HL-60/S4 treated with retinoic acid at 250 ng/mL for 4 days and 3 days (cell line): ENCODE data around the gene NHLRC2.

ENCODE experiments used
- in situ Hi-C: fragments of 300-500 bp; cut with MboI; formaldehyde crosslinking; loops from 2 replicates; pipeline ENCODE4 v1.7.0; 2022; ENCODE audit warnings: low sequenced_read_pairs

The NHLRC2 gene

GRCh38 chr10:113858541-113858940 lies 4.1 kb downstream of the NHLRC2 start:
- in situ Hi-C loops: no loop called here

GRCh38 chr10:113859261-113859660 lies 4.8 kb downstream of the NHLRC2 start:
- in situ Hi-C loops: no loop called here

GRCh38 chr10:113865901-113866300 lies 11.4 kb downstream of the NHLRC2 start:
- in situ Hi-C loops: no loop called here

- in situ Hi-C loops: no loop called here
These were observed 12.3 kb downstream of the NHLRC2 start for GRCh38 chr10:113866551-113867394.

GRCh38 chr10:113867904-113868303 lies 13.4 kb downstream of the NHLRC2 start:
- in situ Hi-C loops: no loop called here

GRCh38 chr10:113869789-113870188 lies 15.3 kb downstream of the NHLRC2 start:
- in situ Hi-C loops: no loop called here

- in situ Hi-C loops: no loop called here
These were observed 17.9 kb downstream of the NHLRC2 start for GRCh38 chr10:113872139-113873030.

- in situ Hi-C loops: no loop called here
These were observed 20.8 kb downstream of the NHLRC2 start for GRCh38 chr10:113875212-113875611.

- in situ Hi-C loops: no loop called here
These were observed 22.0 kb downstream of the NHLRC2 start for GRCh38 chr10:113876461-113876860.

- in situ Hi-C loops: no loop called here
These were observed 25.2 kb downstream of the NHLRC2 start for GRCh38 chr10:113879691-113880090.

- in situ Hi-C loops: no loop called here
These were observed 25.8 kb downstream of the NHLRC2 start for GRCh38 chr10:113880236-113880635.

GRCh38 chr10:113882240-113882639 lies 27.8 kb downstream of the NHLRC2 start:
- in situ Hi-C loops: no loop called here

GRCh38 chr10:113889911-113890310 lies 35.5 kb downstream of the NHLRC2 start:
- in situ Hi-C loops: no loop called here

- in situ Hi-C loops: no loop called here
These were observed 36.3 kb downstream of the NHLRC2 start for GRCh38 chr10:113890769-113891168.

GRCh38 chr10:113891476-113891875 lies 37.0 kb downstream of the NHLRC2 start:
- in situ Hi-C loops: no loop called here

GRCh38 chr10:113893570-113893969 lies 39.1 kb downstream of the NHLRC2 start:
- in situ Hi-C loops: no loop called here

- in situ Hi-C loops: no loop called here
These were observed 40.1 kb downstream of the NHLRC2 start for GRCh38 chr10:113894581-113894980.

- in situ Hi-C loops: no loop called here
These were observed 40.6 kb downstream of the NHLRC2 start for GRCh38 chr10:113895018-113895417.

- in situ Hi-C loops: no loop called here
These were observed 43.5 kb downstream of the NHLRC2 start for GRCh38 chr10:113897693-113898618.

GRCh38 chr10:113899952-113900598 lies 45.6 kb downstream of the NHLRC2 start:
- in situ Hi-C loops: no loop called here
